GM12873 (cell line): Measurements from ENCODE around the gene TTLL11.

Source experiments
- TF ChIP-seq, protein P1 (sequence below): IDR thresholded peaks from 2 replicates; pipeline ENCODE4 v1.5.1; 2012; ENCODE audit warnings: low read depth, mild to moderate bottlenecking, moderate library complexity, low read length, control low read depth; ENCODE audit not compliant: insufficient read depth; ENCODE audit errors: missing control alignments

TTLL11 gene

DNA sequence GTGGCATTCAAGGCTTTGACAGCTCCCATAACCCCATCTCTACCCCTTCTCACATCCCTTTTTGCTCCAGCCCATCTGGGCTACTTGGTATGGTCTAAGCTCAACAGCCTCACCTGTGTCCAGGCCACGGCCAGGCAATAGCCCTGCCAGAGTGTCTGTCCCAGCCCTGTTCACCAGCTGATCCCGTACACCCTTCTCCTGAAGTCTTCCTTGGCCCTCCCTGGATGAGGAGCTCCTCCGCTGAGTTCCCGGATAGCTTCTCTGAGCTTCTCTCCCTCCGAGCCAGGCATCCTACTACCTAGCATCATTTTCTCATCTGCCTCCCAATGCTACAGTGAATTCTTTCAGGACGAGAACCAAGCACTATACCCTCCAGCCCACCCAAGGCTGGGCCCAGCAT, 233.5 kb downstream of the TTLL11 start:
- TF ChIP-seq, protein P1, sequence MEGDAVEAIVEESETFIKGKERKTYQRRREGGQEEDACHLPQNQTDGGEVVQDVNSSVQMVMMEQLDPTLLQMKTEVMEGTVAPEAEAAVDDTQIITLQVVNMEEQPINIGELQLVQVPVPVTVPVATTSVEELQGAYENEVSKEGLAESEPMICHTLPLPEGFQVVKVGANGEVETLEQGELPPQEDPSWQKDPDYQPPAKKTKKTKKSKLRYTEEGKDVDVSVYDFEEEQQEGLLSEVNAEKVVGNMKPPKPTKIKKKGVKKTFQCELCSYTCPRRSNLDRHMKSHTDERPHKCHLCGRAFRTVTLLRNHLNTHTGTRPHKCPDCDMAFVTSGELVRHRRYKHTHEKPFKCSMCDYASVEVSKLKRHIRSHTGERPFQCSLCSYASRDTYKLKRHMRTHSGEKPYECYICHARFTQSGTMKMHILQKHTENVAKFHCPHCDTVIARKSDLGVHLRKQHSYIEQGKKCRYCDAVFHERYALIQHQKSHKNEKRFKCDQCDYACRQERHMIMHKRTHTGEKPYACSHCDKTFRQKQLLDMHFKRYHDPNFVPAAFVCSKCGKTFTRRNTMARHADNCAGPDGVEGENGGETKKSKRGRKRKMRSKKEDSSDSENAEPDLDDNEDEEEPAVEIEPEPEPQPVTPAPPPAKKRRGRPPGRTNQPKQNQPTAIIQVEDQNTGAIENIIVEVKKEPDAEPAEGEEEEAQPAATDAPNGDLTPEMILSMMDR: no peak

DNA sequence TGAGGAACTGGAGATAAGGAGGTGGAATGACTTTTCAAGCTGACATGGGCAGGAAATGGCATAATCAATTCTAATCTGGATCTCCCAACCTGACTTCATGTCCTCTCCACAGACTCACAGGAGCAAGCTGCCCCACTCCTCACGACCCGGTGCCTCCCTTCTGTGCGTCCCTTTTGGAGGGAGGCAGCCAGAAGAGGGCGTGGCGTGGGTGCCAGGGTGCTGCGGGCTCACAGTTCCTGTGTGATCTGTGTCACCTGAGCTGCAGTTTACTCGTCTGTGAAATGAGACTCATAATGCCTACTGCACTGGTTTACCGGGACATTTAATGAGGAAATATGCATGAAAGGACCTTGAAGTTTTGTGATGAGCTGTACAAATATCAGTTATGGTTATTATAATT, 234.3 kb downstream of the TTLL11 start:
- TF ChIP-seq, protein P1: no peak

DNA sequence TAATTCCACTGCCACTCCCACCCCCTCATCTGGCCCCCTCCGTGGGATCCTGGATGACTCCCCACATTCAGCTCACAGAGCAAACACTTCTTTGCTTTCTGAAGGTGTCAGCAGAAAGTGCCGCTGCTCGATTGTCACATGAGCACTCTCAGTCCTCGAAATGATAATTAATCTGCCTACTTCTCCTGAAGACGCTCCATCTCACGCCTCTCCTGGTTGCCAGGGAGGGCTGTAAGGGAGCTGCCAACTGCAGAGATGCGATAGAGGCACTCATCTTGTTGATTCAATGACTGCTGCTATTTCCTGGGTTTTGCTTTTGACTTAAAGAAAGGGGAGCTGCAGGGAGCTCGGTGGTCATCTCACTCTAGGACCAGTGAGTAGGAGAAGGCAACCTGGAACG, 235.2 kb downstream of the TTLL11 start:
- TF ChIP-seq, protein P1: no peak

GRCh38 chr9:121855476-121855875, 237.6 kb downstream of the TTLL11 start:
- TF ChIP-seq, protein P1: no peak

GRCh38 chr9:121853617-121854395, 239.3 kb downstream of the TTLL11 start:
- TF ChIP-seq, protein P1: no peak

GRCh38 chr9:121852651-121853616, 240.2 kb downstream of the TTLL11 start:
- TF ChIP-seq, protein P1: no peak

DNA sequence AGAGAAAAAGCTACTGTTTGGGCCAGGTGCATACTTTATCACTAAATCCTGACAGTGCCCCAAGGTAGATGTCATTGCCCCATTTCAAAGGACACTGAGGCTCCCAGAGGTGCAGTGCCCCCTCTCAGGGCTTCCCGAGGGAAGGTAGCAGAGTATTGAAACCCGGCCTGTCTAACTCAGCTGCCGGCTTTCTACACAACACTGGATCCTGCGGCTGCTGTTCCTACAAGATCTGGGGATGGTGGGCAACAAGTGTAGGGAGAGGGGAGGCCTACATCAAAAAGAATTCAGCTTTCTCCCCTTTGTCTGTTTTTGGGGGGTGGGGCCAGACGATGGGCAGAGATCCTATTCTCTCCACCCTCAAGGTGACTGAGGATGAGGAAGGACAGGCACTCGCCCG, 240.9 kb downstream of the TTLL11 start:
- TF ChIP-seq, protein P1: no peak
